Nephron (organoid): Measurements from ENCODE around the gene ADGRB3.

Experiments
- H3K27ac Mint-ChIP-seq, 3 experiments: 2 replicates each; pipeline ENCODE4 v1.8.0; 2020; ENCODE audit warnings: mixed read lengths in 3 of 3, mild to moderate bottlenecking in 2 of 3, moderate library complexity in 1 of 3
- H3K27me3 Mint-ChIP-seq: 2 replicates; pipeline ENCODE4 v1.8.0; 2021; ENCODE audit warnings: low read depth, mild to moderate bottlenecking, moderate library complexity, mixed read lengths
- H3K36me3 Mint-ChIP-seq: 2 replicates; pipeline ENCODE4 v1.8.0; 2020; ENCODE audit warnings: low read depth, mixed read lengths
- H3K4me1 Mint-ChIP-seq: 2 replicates; pipeline ENCODE4 v1.8.0; 2020; ENCODE audit warnings: mixed read lengths
- H3K4me3 Mint-ChIP-seq, 3 experiments: 2 replicates each; pipeline ENCODE4 v1.8.0; 2020; ENCODE audit warnings: mild to moderate bottlenecking in 3 of 3, mixed read lengths in 3 of 3, moderate library complexity in 2 of 3
- H3K9me3 Mint-ChIP-seq: 2 replicates; pipeline ENCODE4 v1.8.0; 2020; ENCODE audit warnings: mixed read lengths
- TF ChIP-seq, protein P1 (sequence below), 3 experiments: fragments of 200-600 bp; sonication (generic); IDR thresholded peaks; one replicate each; pipeline ENCODE4 v1.5.0; 2021; ENCODE audit warnings: antibody characterized with exemption in 3 of 3; ENCODE audit not compliant: unreplicated experiment in 3 of 3

The ADGRB3 gene

DNA sequence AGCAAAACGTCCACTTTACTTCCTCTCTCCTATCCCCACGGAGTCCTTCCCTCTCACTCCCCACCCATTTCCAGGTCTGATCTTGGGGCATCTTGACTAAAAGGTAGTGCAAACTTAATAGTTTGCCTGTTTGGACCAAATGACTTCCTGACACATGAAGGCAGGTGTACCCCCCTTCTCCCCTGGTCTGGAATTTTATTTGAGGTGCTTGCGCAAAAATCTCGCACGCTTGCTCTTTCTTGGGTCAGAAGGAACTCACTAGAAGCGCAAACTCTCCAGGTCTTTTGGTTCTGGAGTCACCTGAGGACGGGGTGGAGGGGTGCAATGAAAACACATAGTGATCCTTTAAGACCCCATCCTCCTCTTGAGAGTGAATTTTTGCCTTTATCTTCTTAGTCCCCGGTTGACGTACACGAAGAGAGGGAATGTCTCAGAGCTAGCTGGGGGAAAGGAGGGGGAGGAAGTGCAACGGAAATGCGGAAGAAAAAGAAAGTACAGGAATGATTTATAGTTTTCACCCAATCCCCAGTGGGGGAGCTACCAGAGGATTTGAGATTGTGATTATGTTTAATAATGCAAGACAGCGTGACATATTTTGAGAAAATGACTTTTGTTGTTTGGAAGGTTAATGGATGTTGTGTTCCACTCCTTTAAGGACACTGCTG is 4.9 kb downstream of the ADGRB3 start:
- Mint-ChIP-seq H3K27me3 (peaks cover 53% of the 10 kb centered on the region), H3K36me3 (no peaks in the 10 kb centered on the region), H3K4me1 (peaks cover 31% of the 10 kb centered on the region), H3K9me3 (no peaks in the 10 kb centered on the region), H3K27ac (peak overlapping the region in 2 of 3 experiments; percentile 20 to 56), H3K4me3 (peak overlapping the region; percentile 75 to 78 (median 77))
- TF ChIP-seq, protein P1, sequence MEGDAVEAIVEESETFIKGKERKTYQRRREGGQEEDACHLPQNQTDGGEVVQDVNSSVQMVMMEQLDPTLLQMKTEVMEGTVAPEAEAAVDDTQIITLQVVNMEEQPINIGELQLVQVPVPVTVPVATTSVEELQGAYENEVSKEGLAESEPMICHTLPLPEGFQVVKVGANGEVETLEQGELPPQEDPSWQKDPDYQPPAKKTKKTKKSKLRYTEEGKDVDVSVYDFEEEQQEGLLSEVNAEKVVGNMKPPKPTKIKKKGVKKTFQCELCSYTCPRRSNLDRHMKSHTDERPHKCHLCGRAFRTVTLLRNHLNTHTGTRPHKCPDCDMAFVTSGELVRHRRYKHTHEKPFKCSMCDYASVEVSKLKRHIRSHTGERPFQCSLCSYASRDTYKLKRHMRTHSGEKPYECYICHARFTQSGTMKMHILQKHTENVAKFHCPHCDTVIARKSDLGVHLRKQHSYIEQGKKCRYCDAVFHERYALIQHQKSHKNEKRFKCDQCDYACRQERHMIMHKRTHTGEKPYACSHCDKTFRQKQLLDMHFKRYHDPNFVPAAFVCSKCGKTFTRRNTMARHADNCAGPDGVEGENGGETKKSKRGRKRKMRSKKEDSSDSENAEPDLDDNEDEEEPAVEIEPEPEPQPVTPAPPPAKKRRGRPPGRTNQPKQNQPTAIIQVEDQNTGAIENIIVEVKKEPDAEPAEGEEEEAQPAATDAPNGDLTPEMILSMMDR (IDR thresholded peaks at IDR 0.05; ENCODE audit: unreplicated experiment in 3 of 3) = no peak

DNA sequence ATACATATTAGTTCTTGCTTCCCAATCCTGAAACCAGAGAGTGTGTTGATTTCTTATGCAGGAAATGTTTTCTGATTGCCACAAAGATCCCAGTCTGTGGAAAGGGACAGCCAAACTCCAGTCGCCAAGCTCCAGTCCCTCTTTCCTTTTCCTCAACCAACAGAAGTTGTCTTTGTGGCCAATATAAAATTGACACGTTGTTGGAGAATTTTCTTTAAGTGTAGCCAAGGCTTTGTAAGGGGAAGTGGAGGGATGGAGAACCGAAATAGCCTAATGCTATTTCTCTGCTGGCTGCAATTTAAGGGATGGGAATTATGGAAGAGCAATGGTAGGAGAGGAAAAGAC is 5.4 kb downstream of the ADGRB3 start:
- Mint-ChIP-seq H3K36me3 (no peaks in the 10 kb centered on the region), H3K27ac (peak overlapping the region in 1 of 3 experiments; percentile 20), H3K4me3 (peak overlapping the region; percentile 75 to 78 (median 77)), H3K4me1 (peaks cover 31% of the 10 kb centered on the region), H3K27me3 (peaks cover 50% of the 10 kb centered on the region), H3K9me3 (no peaks in the 10 kb centered on the region)
- TF ChIP-seq, protein P1 (IDR thresholded peaks at IDR 0.05; ENCODE audit: unreplicated experiment in 3 of 3) = no peak

- Mint-ChIP-seq H3K27ac (no peak overlapping the region), H3K36me3 (no peaks in the 10 kb centered on the region), H3K27me3 (peaks cover 43% of the 10 kb centered on the region), H3K9me3 (no peaks in the 10 kb centered on the region), H3K4me1 (peaks cover 27% of the 10 kb centered on the region), H3K4me3 (no peak overlapping the region)
- TF ChIP-seq, protein P1 (IDR thresholded peaks at IDR 0.05; ENCODE audit: unreplicated experiment in 3 of 3) = no peak
Measured at GRCh38 chr6:68641172-68641571, 6.1 kb downstream of the ADGRB3 start.

DNA sequence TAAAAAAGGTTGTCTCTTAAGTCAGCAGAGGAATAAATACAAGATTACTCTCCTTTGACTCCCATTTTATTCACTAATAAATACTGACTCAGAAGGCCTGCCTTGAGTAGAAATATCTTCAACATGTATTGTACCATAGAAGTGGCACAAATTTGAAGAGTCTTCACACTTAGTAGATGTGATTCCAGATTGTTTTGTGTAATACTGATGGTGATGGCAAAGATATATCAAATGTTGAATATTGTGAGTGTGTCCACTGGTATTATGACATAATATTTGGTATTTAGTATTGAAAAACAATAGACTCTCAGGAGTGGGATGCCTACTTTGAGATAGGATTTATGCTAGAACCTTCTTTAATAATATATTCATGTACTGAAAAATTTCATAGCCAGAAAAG is 7.0 kb downstream of the ADGRB3 start:
- no peaks in the 10 kb centered on the region for H3K9me3 Mint-ChIP-seq
- no peak overlapping the region for H3K4me3 Mint-ChIP-seq
- H3K36me3 Mint-ChIP-seq = no peaks in the 10 kb centered on the region
- H3K27me3 Mint-ChIP-seq = peaks cover 34% of the 10 kb centered on the region
- H3K4me1 Mint-ChIP-seq = peaks cover 22% of the 10 kb centered on the region
- H3K27ac Mint-ChIP-seq = no peak overlapping the region
- TF ChIP-seq, protein P1 (IDR thresholded peaks at IDR 0.05; ENCODE audit: unreplicated experiment in 3 of 3) = no peak

DNA sequence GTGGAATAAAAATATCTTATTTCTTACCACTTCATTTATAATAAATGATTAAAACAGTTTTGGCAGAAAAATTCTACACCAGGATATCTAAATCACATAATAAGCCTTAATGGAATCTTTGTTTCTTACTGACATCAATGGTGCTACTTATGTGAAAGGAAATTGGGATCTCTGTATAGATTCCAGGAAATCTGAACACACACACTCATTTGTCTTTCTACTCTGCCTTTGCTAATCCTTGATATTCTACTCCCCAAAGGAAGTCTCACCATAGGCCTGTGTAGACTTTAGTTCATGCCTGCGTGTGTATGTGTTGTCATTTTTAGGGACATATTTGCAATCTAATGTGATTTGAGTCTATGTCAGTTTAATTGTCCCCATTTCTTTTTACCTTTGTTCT is 7.9 kb downstream of the ADGRB3 start:
- TF ChIP-seq, protein P1 (IDR thresholded peaks at IDR 0.05; ENCODE audit: unreplicated experiment in 3 of 3) = no peak
- Mint-ChIP-seq H3K27me3 (peaks cover 28% of the 10 kb centered on the region), H3K4me3 (no peak overlapping the region)

DNA sequence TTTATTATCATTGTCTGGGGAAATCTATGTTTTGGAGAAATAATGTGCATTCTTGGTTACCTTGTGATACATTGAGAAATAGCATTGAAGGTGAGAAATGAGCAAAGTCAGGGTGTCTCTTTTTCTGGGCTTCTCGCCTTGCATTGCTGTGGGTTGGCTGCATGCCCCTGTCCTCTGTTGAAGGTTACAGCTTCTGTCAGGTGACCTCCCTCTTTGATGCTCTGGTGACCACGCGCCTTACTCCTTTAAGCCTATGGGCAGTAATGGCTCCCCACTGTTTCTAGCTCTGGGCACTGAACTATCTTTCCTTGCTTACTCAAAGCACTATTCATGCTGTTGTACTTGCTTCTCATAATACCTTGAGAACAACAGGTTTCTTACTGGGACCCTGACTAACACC is 14.6 kb downstream of the ADGRB3 start:
- H3K4me1 Mint-ChIP-seq = peaks cover 22% of the 10 kb centered on the region
- TF ChIP-seq, protein P1 (IDR thresholded peaks at IDR 0.05; ENCODE audit: unreplicated experiment in 3 of 3) = no peak
- H3K36me3 Mint-ChIP-seq = no peaks in the 10 kb centered on the region
- no peaks in the 10 kb centered on the region for H3K9me3 Mint-ChIP-seq
- H3K27ac Mint-ChIP-seq = peak overlapping the region in 1 of 3 experiments; percentile 66
- no peak overlapping the region for H3K4me3 Mint-ChIP-seq
- H3K27me3 Mint-ChIP-seq = no peaks in the 10 kb centered on the region

More for the DNA sequence above, 7.9 kb downstream of the ADGRB3 start:
- Mint-ChIP-seq H3K27ac (no peak overlapping the region), H3K4me1 (peaks cover 20% of the 10 kb centered on the region), H3K9me3 (no peaks in the 10 kb centered on the region), H3K36me3 (no peaks in the 10 kb centered on the region)
